HFF-Myc (cell line): ENCODE measurements around the gene RAD51B.

ENCODE experiments used
- DNase-seq: peaks from one replicate; pipeline ENCODE4 v3.0.0-alpha.2; 2011; ENCODE audit warnings: low read depth; ENCODE audit errors: extremely low read depth
- H3K4me3 ChIP-seq: replicated peaks from 2 replicates; pipeline ENCODE4 v1.5.1; 2011; ENCODE audit warnings: low read depth, mild to moderate bottlenecking, control low read depth, low read length
- TF ChIP-seq, protein P1 (sequence below): IDR thresholded peaks from 2 replicates; pipeline ENCODE4 v1.5.1; 2012; ENCODE audit warnings: mild to moderate bottlenecking, low read depth, low read length, control low read depth; ENCODE audit errors: missing control alignments

The RAD51B gene

DNA sequence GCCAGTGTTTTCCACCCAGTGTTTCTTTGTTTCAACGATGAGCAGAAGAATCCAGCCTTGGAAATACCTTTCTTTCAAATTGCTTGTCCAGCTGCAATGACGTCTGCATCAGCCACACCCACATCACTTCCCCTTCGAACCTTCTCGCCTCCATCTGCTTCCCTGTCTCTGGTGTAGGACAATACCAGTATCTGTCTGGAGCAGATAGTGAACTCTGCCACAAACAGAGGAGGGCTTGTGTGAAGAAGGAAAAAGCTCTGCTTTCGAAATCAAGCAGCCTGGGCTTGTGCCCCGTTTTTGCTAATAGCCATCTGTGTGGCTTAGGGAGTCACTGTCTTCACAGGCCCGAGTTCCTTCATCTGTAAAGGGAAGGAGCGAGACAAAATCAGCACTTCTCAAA is 557.9 kb downstream of the RAD51B start:
- no peak overlapping the region for H3K4me3 ChIP-seq
- TF ChIP-seq, protein P1, sequence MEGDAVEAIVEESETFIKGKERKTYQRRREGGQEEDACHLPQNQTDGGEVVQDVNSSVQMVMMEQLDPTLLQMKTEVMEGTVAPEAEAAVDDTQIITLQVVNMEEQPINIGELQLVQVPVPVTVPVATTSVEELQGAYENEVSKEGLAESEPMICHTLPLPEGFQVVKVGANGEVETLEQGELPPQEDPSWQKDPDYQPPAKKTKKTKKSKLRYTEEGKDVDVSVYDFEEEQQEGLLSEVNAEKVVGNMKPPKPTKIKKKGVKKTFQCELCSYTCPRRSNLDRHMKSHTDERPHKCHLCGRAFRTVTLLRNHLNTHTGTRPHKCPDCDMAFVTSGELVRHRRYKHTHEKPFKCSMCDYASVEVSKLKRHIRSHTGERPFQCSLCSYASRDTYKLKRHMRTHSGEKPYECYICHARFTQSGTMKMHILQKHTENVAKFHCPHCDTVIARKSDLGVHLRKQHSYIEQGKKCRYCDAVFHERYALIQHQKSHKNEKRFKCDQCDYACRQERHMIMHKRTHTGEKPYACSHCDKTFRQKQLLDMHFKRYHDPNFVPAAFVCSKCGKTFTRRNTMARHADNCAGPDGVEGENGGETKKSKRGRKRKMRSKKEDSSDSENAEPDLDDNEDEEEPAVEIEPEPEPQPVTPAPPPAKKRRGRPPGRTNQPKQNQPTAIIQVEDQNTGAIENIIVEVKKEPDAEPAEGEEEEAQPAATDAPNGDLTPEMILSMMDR = no peak
- no peak for DNase-seq

DNA sequence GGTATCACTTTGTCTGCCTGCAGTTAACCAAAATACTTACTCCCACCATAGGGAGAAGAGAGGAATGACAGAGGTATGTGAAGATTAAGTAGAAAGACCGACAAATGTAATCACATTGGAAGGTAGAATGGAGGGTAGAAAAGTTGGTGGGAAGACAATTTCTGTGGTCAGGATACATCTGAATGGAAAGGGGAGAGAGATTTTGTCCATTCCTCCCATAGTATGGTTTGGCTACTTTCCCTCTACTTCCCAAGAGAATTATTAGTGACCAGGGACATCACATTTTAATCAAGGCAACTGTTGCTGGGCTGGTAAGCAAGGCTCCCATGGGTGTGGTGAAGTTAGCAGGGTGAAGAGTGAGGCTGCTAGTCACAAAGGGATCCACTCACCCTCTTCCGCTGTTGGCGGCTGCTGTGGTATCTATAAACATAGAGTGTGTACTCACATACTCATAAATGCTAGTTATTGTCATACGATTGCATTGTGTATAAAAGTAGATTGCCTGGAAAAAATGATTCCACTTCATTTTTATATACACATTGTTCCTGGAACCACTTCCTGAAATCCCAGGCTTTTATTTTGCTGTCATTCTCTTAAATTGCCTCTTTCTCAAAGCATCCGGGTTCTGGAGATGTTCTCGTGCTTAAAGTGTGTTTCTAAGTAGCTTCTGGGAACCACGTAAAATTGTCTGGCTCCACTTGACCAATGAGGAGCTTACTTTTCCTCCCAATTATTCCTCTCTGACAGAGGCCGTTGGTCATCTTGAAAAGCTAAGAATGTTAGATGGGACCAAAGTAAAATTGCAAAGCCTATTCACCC is 560.1 kb downstream of the RAD51B start:
- TF ChIP-seq, protein P1 = no peak
- no peak overlapping the region for H3K4me3 ChIP-seq
- no peak for DNase-seq

DNA sequence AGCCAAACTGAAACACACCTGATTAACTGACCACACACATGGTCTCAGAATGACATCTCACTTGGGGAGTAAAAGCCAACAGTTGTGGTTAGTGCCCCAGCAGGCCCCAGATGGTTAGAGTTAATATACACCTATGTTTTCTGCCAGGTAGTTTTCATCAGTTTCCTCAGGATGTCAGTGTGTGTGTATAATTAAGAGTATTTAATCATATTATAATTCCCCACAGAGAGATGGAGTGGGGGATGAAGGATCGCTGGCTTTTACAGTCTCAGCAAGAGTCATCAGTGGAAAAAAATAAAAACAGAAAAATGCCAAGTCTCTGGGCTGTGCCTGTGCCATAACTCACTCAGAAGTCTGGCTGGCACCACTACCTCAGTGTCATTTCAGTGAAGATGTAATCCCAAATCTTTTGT is 560.8 kb downstream of the RAD51B start:
- H3K4me3 ChIP-seq = no peak overlapping the region
- no peak for DNase-seq
- TF ChIP-seq, protein P1 = no peak

DNA sequence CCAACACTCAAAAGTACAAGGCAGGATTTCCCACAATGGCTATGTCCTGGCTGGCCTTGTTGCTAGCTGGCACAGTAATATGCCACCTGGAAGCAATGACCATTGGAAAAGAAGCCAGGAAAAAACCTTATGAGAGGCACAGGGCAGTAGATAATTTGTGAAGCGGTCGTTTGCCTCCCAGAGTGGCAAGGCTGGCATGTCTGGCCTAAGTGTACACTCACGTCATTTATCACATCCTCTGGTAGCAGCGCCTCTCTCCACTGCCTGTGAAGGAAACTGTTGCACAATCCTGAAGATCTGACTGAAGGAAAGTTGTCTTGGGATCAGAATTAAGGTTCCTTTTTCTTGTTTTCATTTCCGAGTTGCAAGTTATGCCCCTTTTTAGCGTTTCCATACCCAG is 564.8 kb downstream of the RAD51B start:
- no peak overlapping the region for H3K4me3 ChIP-seq
- no peak for DNase-seq
- TF ChIP-seq, protein P1 = no peak

DNA sequence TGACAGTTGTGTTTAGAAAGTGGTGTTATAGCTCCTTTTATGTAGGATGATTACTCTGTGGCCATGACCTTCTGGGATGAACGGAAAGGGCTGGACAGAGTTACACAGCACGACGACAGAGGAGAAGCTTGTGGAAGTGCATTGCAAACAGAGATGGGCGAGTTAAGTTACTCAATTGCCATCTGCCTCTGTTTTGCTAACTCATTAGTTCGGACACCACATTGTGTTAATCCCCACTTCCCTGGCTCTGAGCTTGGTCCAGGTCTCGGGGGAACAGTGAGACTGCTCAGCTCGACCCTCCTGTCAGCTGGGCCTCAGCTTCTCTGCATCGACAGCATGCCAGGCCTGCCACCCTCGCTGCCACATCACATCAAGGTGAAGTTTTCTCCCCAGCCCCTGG is 565.3 kb downstream of the RAD51B start:
- no peak for DNase-seq
- TF ChIP-seq, protein P1 = no peak
- H3K4me3 ChIP-seq = no peak overlapping the region

DNA sequence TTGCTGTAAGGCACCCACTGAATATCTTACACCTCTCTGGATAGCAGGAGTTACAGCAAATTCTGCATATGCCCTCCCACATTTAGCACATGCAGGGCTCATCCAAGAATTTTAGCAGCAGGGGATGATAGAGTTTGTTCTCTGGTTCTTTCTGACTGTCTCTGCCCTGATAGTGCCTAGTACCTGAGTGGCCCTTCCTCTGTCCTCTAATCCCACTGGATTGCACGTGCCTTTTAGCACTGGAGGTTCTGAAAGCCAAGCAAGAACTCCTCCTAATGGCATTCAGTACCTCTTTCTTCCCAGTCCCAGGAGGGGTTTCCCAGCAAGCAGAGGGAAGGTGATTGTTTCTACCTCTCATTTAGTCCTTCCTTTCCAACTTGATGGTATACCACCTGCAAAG is 566.9 kb downstream of the RAD51B start:
- no peak overlapping the region for H3K4me3 ChIP-seq
- TF ChIP-seq, protein P1 = no peak
- no peak for DNase-seq
